GM19324 (cell line): ENCODE data around the gene MEN1.
"Not testable (repeated sequence)": the region's sequence is repeated elsewhere in the genome, so short reads cannot be mapped to it uniquely, and the experiment has no call there.

Source experiments
- ATAC-seq: cut with Tn5 transposase; IDR thresholded peaks from one replicate; pipeline ENCODE4 v1.9.1; 2021; ENCODE audit warnings: mild to moderate bottlenecking, moderate library complexity; ENCODE audit not compliant: unreplicated experiment, low FRiP score

The MEN1 gene

GRCh38 chr11:64846998-64847666 lies 36.8 kb upstream of the MEN1 start:
- no peak for ATAC-seq

GRCh38 chr11:64845776-64846129 lies 35.4 kb upstream of the MEN1 start:
- ATAC-seq = not testable (repeated sequence)

GRCh38 chr11:64845129-64845775 lies 34.9 kb upstream of the MEN1 start:
- ATAC-seq = no peak

- no peak for ATAC-seq
These were observed 34.2 kb upstream of the MEN1 start, which contains the start of gene CDC42BPG for GRCh38 chr11:64844330-64845128. Gene CDC42BPG (minus strand): TSS chr11:64844653. CDS start chr11:64844569, 84 bp downstream.

GRCh38 chr11:64843686-64844329 lies 33.5 kb upstream of the MEN1 start:
- no peak for ATAC-seq

GRCh38 chr11:64842851-64843685 lies 32.7 kb upstream of the MEN1 start:
- no peak for ATAC-seq

GRCh38 chr11:64842366-64842759 lies 32.0 kb upstream of the MEN1 start:
- no peak for ATAC-seq

GRCh38 chr11:64841592-64842365 lies 31.4 kb upstream of the MEN1 start:
- ATAC-seq = no peak

GRCh38 chr11:64839887-64840782 lies 29.8 kb upstream of the MEN1 start:
- no peak for ATAC-seq

- ATAC-seq = no peak
These were observed 29.0 kb upstream of the MEN1 start for GRCh38 chr11:64839335-64839734.

- ATAC-seq = no peak
These were observed 28.4 kb upstream of the MEN1 start for GRCh38 chr11:64838600-64839334.

- ATAC-seq = no peak
These were observed 27.6 kb upstream of the MEN1 start for GRCh38 chr11:64837887-64838351.

GRCh38 chr11:64836448-64837072 lies 26.2 kb upstream of the MEN1 start:
- no peak for ATAC-seq

- no peak for ATAC-seq
These were observed 25.5 kb upstream of the MEN1 start for GRCh38 chr11:64835616-64836447.

GRCh38 chr11:64834723-64835615 lies 24.6 kb upstream of the MEN1 start:
- ATAC-seq = no peak
